HepG2 (cell line): Measurements from ENCODE around the gene EXOC3.

Source experiments
- EZH2 ChIP-seq: conservative IDR thresholded peaks from 2 replicates; pipeline ENCODE4 v1.6.1; 2012; ENCODE audit warnings: mild to moderate bottlenecking, low read depth, low read length, moderate library complexity
- ISX ChIP-seq: sonication (generic); formaldehyde crosslinking; conservative IDR thresholded peaks from 2 replicates; pipeline ENCODE4 v1.5.0; 2020; ENCODE audit warnings: missing genetic modification reagents
- NONO ChIP-seq, 2 experiments: fragments of 450-650 bp in 1 of 2; sonication (generic) in 1 of 2; formaldehyde crosslinking in 1 of 2; IDR thresholded peaks in 1 of 2; conservative IDR thresholded peaks in 1 of 2; 2 replicates each; pipeline versions ENCODE4 v1.6.1 to v1.8.0; 2017 to 2022; ENCODE audit warnings: mild to moderate bottlenecking in 1 of 2, missing genetic modification reagents in 1 of 2, moderate library complexity in 1 of 2
- NR3C1 ChIP-seq: sonication (generic); formaldehyde crosslinking; IDR thresholded peaks from 2 replicates; pipeline ENCODE4 v1.4.0; 2020; ENCODE audit warnings: missing genetic modification reagents
- POLR2A ChIP-seq, 2 experiments: IDR thresholded peaks; 2 replicates each; pipeline ENCODE4 v1.6.1; 2011; ENCODE audit warnings: low read depth in 2 of 2, low read length in 2 of 2, mild to moderate bottlenecking in 1 of 2, moderate library complexity in 1 of 2; ENCODE audit not compliant: insufficient read depth in 1 of 2
- POLR2AphosphoS5 ChIP-seq: IDR thresholded peaks from 2 replicates; pipeline ENCODE4 v1.6.1; 2012; ENCODE audit warnings: low read depth, low read length
- SMARCC2 ChIP-seq: fragments of 450-650 bp; IDR thresholded peaks from 2 replicates; pipeline ENCODE4 v1.6.1; 2017; ENCODE audit warnings: antibody characterized with exemption, mild to moderate bottlenecking
- ZNF333 ChIP-seq: sonication (generic); formaldehyde crosslinking; IDR thresholded peaks from 2 replicates; pipeline ENCODE4 v1.4.0; 2020; ENCODE audit warnings: mild to moderate bottlenecking, missing genetic modification reagents, borderline replicate concordance
- ZNF33A ChIP-seq: sonication (generic); formaldehyde crosslinking; IDR thresholded peaks from 2 replicates; pipeline ENCODE4 v1.5.1; 2020; ENCODE audit warnings: missing genetic modification reagents, mild to moderate bottlenecking, moderate library complexity, borderline replicate concordance
- TF ChIP-seq, protein P1 (sequence below): sonication (generic); formaldehyde crosslinking; IDR thresholded peaks from 2 replicates; pipeline ENCODE4 v1.4.0; 2020; ENCODE audit warnings: mild to moderate bottlenecking, missing genetic modification reagents
- TF ChIP-seq, protein P2 (sequence below): sonication (generic); formaldehyde crosslinking; IDR thresholded peaks from 2 replicates; pipeline ENCODE4 v1.5.0; 2020; ENCODE audit warnings: mild to moderate bottlenecking, missing genetic modification reagents, moderate library complexity
- TF ChIP-seq, protein P3 (sequence below): IDR thresholded peaks from 2 replicates; pipeline ENCODE4 v1.6.1; 2016; ENCODE audit warnings: missing compliant biosample characterization, missing genetic modification reagents, borderline replicate concordance

DNA sequence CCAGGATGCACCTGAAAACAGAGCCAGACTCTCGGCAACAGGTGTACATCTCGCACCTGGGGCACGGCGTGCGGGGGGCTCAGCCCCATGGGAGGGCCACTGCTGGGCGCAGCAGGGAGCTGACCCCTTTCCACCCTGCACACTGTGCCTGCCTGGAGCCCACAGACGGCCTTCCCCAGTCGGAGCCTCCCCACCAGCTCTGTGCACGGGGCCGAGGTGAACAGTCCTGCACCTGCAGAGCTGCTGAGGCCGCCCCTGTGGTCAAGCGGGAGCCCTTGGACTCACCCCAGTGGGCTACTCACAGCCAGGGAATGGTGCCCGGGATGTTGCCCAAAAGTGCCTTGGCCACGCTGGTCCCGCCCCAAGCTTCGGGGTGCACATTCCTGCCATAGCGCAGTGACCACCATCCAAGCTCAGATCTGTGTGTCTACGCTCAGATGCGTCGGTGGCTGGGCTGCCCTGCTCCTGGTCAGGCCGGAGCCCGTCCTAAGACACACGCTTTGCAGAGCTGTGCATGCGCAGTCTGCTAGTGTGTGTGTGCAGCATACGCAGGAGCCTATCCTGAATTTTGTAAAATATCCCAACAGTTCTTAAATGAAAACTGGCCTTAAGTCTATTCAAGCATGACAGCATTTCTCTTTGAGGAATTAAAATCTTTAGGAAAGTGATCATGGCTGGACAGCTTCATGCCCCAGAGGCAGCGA, 8.4 kb upstream of the EXOC3 start:
- TF ChIP-seq EZH2 = no peak
- TF ChIP-seq ISX = no peak
- TF ChIP-seq ZNF333 (CRISPR knock-in tag) = no peak
- no peak for TF ChIP-seq NONO (IDR thresholded peaks at IDR 0.05)
- TF ChIP-seq NONO (CRISPR knock-in tag; conservative IDR thresholded peaks at IDR 0.05) = no peak
- TF ChIP-seq, protein P1, sequence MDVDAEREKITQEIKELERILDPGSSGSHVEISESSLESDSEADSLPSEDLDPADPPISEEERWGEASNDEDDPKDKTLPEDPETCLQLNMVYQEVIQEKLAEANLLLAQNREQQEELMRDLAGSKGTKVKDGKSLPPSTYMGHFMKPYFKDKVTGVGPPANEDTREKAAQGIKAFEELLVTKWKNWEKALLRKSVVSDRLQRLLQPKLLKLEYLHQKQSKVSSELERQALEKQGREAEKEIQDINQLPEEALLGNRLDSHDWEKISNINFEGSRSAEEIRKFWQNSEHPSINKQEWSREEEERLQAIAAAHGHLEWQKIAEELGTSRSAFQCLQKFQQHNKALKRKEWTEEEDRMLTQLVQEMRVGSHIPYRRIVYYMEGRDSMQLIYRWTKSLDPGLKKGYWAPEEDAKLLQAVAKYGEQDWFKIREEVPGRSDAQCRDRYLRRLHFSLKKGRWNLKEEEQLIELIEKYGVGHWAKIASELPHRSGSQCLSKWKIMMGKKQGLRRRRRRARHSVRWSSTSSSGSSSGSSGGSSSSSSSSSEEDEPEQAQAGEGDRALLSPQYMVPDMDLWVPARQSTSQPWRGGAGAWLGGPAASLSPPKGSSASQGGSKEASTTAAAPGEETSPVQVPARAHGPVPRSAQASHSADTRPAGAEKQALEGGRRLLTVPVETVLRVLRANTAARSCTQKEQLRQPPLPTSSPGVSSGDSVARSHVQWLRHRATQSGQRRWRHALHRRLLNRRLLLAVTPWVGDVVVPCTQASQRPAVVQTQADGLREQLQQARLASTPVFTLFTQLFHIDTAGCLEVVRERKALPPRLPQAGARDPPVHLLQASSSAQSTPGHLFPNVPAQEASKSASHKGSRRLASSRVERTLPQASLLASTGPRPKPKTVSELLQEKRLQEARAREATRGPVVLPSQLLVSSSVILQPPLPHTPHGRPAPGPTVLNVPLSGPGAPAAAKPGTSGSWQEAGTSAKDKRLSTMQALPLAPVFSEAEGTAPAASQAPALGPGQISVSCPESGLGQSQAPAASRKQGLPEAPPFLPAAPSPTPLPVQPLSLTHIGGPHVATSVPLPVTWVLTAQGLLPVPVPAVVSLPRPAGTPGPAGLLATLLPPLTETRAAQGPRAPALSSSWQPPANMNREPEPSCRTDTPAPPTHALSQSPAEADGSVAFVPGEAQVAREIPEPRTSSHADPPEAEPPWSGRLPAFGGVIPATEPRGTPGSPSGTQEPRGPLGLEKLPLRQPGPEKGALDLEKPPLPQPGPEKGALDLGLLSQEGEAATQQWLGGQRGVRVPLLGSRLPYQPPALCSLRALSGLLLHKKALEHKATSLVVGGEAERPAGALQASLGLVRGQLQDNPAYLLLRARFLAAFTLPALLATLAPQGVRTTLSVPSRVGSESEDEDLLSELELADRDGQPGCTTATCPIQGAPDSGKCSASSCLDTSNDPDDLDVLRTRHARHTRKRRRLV = no peak
- TF ChIP-seq, protein P2, sequence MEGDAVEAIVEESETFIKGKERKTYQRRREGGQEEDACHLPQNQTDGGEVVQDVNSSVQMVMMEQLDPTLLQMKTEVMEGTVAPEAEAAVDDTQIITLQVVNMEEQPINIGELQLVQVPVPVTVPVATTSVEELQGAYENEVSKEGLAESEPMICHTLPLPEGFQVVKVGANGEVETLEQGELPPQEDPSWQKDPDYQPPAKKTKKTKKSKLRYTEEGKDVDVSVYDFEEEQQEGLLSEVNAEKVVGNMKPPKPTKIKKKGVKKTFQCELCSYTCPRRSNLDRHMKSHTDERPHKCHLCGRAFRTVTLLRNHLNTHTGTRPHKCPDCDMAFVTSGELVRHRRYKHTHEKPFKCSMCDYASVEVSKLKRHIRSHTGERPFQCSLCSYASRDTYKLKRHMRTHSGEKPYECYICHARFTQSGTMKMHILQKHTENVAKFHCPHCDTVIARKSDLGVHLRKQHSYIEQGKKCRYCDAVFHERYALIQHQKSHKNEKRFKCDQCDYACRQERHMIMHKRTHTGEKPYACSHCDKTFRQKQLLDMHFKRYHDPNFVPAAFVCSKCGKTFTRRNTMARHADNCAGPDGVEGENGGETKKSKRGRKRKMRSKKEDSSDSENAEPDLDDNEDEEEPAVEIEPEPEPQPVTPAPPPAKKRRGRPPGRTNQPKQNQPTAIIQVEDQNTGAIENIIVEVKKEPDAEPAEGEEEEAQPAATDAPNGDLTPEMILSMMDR (CRISPR knock-in tag) = no peak
- TF ChIP-seq SMARCC2 = no peak
- no peak for TF ChIP-seq POLR2A (IDR thresholded peaks at IDR 0.05; ENCODE audit: insufficient read depth in 1 of 2, low read depth in 2 of 2, low read length in 2 of 2)
- no peak for TF ChIP-seq NR3C1 (CRISPR knock-in tag)
- no peak for TF ChIP-seq ZNF33A (CRISPR knock-in tag)
- no peak for TF ChIP-seq POLR2AphosphoS5
- TF ChIP-seq, protein P3, sequence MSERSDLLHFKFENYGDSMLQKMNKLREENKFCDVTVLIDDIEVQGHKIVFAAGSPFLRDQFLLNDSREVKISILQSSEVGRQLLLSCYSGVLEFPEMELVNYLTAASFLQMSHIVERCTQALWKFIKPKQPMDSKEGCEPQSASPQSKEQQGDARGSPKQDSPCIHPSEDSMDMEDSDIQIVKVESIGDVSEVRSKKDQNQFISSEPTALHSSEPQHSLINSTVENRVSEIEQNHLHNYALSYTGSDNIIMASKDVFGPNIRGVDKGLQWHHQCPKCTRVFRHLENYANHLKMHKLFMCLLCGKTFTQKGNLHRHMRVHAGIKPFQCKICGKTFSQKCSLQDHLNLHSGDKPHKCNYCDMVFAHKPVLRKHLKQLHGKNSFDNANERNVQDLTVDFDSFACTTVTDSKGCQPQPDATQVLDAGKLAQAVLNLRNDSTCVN (CRISPR knock-in tag) = no peak
